GM13976 (cell line): ENCODE measurements around the gene FAXDC2.
"Not testable (repeated sequence)": the region's sequence is repeated elsewhere in the genome, so short reads cannot be mapped to it uniquely, and the experiment has no call there.

ENCODE experiments used
- DNase-seq: peaks from one replicate; pipeline ENCODE4 v3.0.0; 2012; ENCODE audit warnings: low spot score
- CTCF ChIP-seq: IDR thresholded peaks from 2 replicates; pipeline ENCODE4 v1.5.1; 2012; ENCODE audit warnings: borderline replicate concordance, mild to moderate bottlenecking; ENCODE audit not compliant: insufficient read depth; ENCODE audit errors: extremely low read depth, missing control alignments, control extremely low read depth
- in situ Hi-C: fragments of 300-500 bp; cut with MboI; formaldehyde crosslinking; loops from one replicate; pipeline ENCODE4 v1.12.0; 2022; ENCODE audit warnings: low sequenced_read_pairs, mixed read lengths, inconsistent platforms; ENCODE audit not compliant: unreplicated experiment

Gene FAXDC2

GRCh38 chr5:154834053-154834452, 16.4 kb downstream of the FAXDC2 start:
- TF ChIP-seq CTCF, result no peak
- in situ Hi-C loops, result no loop called here
- no peak for DNase-seq

DNA sequence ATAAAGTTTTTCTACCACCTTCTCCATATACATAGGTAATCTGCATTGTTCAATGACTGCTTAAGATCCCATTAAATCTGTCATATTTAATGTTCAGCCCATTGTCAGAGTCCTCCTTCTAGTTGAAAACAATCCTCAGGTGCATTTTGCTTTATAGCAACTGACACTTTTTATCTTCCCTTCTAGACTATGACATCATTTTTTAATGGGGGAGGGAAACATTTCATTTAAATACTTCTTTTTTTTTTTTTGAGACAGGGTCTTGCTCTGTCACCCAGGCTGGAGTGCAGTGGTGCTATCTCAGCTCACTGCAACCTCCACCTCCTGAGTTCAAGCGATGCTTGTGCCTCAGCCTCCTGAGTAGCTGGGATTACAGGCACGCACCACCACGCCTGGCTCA, 17.6 kb downstream of the FAXDC2 start:
- in situ Hi-C loops, DNase-seq: not testable (repeated sequence)

- in situ Hi-C loops, result no loop called here
- TF ChIP-seq CTCF, result no peak
- no peak for DNase-seq
Measured at GRCh38 chr5:154831451-154831850, 19.0 kb downstream of the FAXDC2 start.

DNA sequence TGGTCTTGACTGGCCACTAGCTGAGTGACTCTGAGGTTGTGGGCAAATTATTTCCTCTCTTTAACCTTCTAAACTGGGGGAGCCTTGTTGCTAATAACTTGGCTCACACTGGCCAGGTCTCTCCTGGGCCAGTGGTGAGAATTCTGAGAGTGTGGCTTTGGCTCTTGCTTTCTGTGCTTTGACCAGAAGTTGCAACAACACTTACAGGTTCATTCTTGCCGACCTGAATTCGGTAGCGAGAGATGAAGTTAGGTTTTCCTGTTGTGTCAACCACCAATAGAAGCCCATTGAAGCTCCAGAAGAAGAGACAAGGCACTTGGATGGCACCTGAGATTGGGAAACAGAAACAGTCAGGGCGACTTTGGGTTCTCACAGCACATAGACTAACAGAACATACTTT, 19.8 kb downstream of the FAXDC2 start:
- no peak for DNase-seq
- no peak for TF ChIP-seq CTCF
- in situ Hi-C loops, result no loop called here

- in situ Hi-C loops, result no loop called here
Measured at GRCh38 chr5:154830219-154830595, 20.2 kb downstream of the FAXDC2 start.

GRCh38 chr5:154829589-154830218, 20.7 kb downstream of the FAXDC2 start:
- TF ChIP-seq CTCF, result no peak
- in situ Hi-C loops, result no loop called here
- no peak for DNase-seq

More at GRCh38 chr5:154830219-154830595, 20.2 kb downstream of the FAXDC2 start:
- no peak for DNase-seq
- no peak for TF ChIP-seq CTCF

DNA sequence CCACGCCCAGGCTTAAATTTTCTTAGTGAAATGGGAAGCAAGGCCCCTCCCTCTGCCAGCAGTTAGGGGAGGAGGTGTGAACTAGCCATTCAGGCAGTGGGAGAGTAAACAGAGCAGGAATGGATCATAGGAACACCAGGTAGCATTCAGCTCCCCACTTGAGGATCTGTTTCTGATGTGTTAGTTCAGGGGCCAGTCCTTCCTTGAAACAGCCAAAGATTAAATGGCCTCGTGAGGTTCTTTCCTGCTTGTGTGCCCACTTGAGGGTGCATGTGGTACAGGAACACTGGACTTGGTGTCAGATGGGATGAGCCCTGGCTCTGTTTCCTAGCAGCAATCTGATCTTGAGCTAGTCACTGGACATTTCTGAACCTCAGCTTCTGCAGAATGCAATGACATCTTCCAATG, 21.2 kb downstream of the FAXDC2 start:
- no peak for DNase-seq
- in situ Hi-C loops, result no loop called here

More for the DNA sequence above, 21.2 kb downstream of the FAXDC2 start:
- no peak for TF ChIP-seq CTCF
